Transverse colon (tissue), 4 donors: ENCODE data around the gene TP73. TPM values are rescaled to one million over a fixed set of nuclear protein-coding genes. Genes with fewer than 3 reads are reported as not detected.

ENCODE experiments used
- DNase-seq: peaks from one replicate; pipeline ENCODE4 v3.0.0-alpha.2; 2019
- H3K27ac ChIP-seq, 4 donors: fragments of 200-600 bp; sonication (generic); 2 replicates each; pipeline ENCODE4 v1.5.1; 2016 to 2018; ENCODE audit warnings: inconsistent platforms in 4 of 4
- H3K27me3 ChIP-seq: fragments of 200-600 bp; sonication (generic); 2 replicates; pipeline ENCODE4 v1.5.1; 2017; ENCODE audit warnings: inconsistent platforms
- H3K36me3 ChIP-seq, 4 donors: fragments of 200-600 bp; sonication (generic); 2 replicates each; pipeline ENCODE4 v1.5.1; 2017 to 2019; ENCODE audit warnings: inconsistent platforms in 4 of 4
- H3K4me1 ChIP-seq, 4 donors: fragments of 200-600 bp; sonication (generic); 2 replicates each; pipeline ENCODE4 v1.5.1; 2017 to 2020; ENCODE audit warnings: inconsistent platforms in 4 of 4
- H3K4me3 ChIP-seq, 4 donors: fragments of 200-600 bp; sonication (generic); 1 replicate in 1 of 4; 2 replicates in 3 of 4; pipeline versions ENCODE4 v1.5.1 to v1.6.1; 2017 to 2019; ENCODE audit warnings: inconsistent platforms in 4 of 4
- H3K9me3 ChIP-seq, 2 donors: fragments of 200-600 bp; sonication (generic); 2 replicates each; pipeline ENCODE4 v1.5.1; 2017 to 2019; ENCODE audit warnings: inconsistent platforms in 2 of 2
- CTCF ChIP-seq, 5 experiments: fragments of 200-600 bp in 3 of 5; fragments of 450-650 bp in 2 of 5; sonication (generic) in 3 of 5; IDR thresholded peaks; 1 replicate in 2 of 5; 2 replicates in 3 of 5; pipeline ENCODE4 v1.5.1; 2016 to 2017; ENCODE audit warnings: antibody characterized with exemption in 5 of 5, inconsistent platforms in 3 of 5, mild to moderate bottlenecking in 2 of 5, moderate library complexity in 1 of 5
- EP300 ChIP-seq: sonication (generic); formaldehyde crosslinking; IDR thresholded peaks from one replicate; pipeline ENCODE4 v1.6.1; 2017; ENCODE audit warnings: antibody characterized with exemption, low read depth
- POLR2A ChIP-seq: fragments of 450-650 bp; IDR thresholded peaks from one replicate; pipeline ENCODE4 v1.6.1; 2016; ENCODE audit warnings: antibody characterized with exemption, mild to moderate bottlenecking, moderate library complexity
- POLR2AphosphoS5 ChIP-seq, 3 donors: sonication (generic); formaldehyde crosslinking; IDR thresholded peaks; one replicate each; pipeline ENCODE4 v1.6.1; 2016; ENCODE audit warnings: antibody characterized with exemption in 3 of 3
- WGBS, 2 donors: methylation state at CpG; one replicate each; pipeline ENCODE4 v1.1.5; 2018; ENCODE audit warnings: low coverage in 1 of 2; 5-methylcytosine and 5-hydroxymethylcytosine counted together
- in situ Hi-C, 4 donors: fragments of 200-750 bp; cut with MboI; loops; one replicate each; pipeline versions ENCODE4 v1.15.0 to v1.15.1; 2017; ENCODE audit warnings: low sequenced_read_pairs in 3 of 4, low pct_ligation_motif_present in 1 of 4, low pct_unique_long_range_greater_than_20kb in 1 of 4
- intact Hi-C: fragments of 100-400 bp; cut with DNase I; formaldehyde crosslinking; loops from one replicate; pipeline ENCODE4 v1.15.1; 2023; ENCODE audit warnings: low total_unique reads
- total RNA-seq, 4 donors: library from RNA; depleted of rRNA; stranded (reverse); fragments of >200 nt; gene quantifications; one replicate each; pipeline ENCODE4 v1.1.0, GENCODE V29; 2016

The TP73 gene
- total RNA-seq, 4 donors from 2014 or later = 0.20 to 0.32 TPM; not detected in 2

- Histone ChIP-seq H3K27me3 (peaks cover 11% of the 10 kb centered on the region), H3K27ac (no peak overlapping the region), H3K36me3 (no peaks in the 10 kb centered on the region), H3K4me3 (no peak overlapping the region), H3K4me1 (peaks cover 0 to 3% (median 0%) of the 10 kb centered on the region in 4 donors), H3K9me3 (no peaks in the 10 kb centered on the region)
- DNase-seq = no peak
- in situ Hi-C loops (no loop called here), intact Hi-C loops (no loop called here)
- WGBS, 2 donors = 54% methylated on average over 17 of the region's 18 CpGs; no CpG with 5 or more reads in 1 of the 2 donors
- no peak for TF ChIP-seq CTCF (IDR thresholded peaks at IDR 0.05)
- TF ChIP-seq POLR2AphosphoS5 (IDR thresholded peaks at IDR 0.05) = no peak
- no peak for TF ChIP-seq EP300
- no peak for TF ChIP-seq POLR2A
These were observed 26.8 kb downstream of the TP73 start for GRCh38 chr1:3679098-3679555.

GRCh38 chr1:3679799-3680453 lies 27.6 kb downstream of the TP73 start:
- intact Hi-C loops = no loop called here
- Histone ChIP-seq H3K36me3 (no peaks in the 10 kb centered on the region), H3K27me3 (peaks cover 19% of the 10 kb centered on the region), H3K4me1 (no peaks in the 10 kb centered on the region), H3K9me3 (no peaks in the 10 kb centered on the region), H3K4me3 (no peak overlapping the region), H3K27ac (no peak overlapping the region)
- TF ChIP-seq CTCF (IDR thresholded peaks at IDR 0.05) (no peak), POLR2A (no peak), POLR2AphosphoS5 (IDR thresholded peaks at IDR 0.05) (no peak), EP300 (no peak)
- in situ Hi-C loops = no loop called here
- WGBS, 2 donors = 89 to 90% methylated on average over 1 to 9 of the region's 9 CpGs
- DNase-seq = no peak

- in situ Hi-C loops = no loop called here
- no peaks in the 10 kb centered on the region for H3K36me3 ChIP-seq
- 63% methylated on average over 16 of the region's 20 CpGs; no CpG with 5 or more reads in 1 of the 2 donors for WGBS, 2 donors
- intact Hi-C loops = no loop called here
- H3K9me3 ChIP-seq = no peaks in the 10 kb centered on the region
- no peak overlapping the region for H3K4me3 ChIP-seq
- no peaks in the 10 kb centered on the region for H3K4me1 ChIP-seq
- H3K27me3 ChIP-seq = peaks cover 26% of the 10 kb centered on the region
- DNase-seq = no peak
- TF ChIP-seq EP300 (no peak), POLR2AphosphoS5 (IDR thresholded peaks at IDR 0.05) (no peak), CTCF (IDR thresholded peaks at IDR 0.05) (no peak), POLR2A (no peak)
- no peak overlapping the region for H3K27ac ChIP-seq
These were observed 28.3 kb downstream of the TP73 start for GRCh38 chr1:3680488-3681230.

GRCh38 chr1:3681231-3681897 lies 29.0 kb downstream of the TP73 start:
- WGBS, 2 donors = 89% methylated on average over 18 of the region's 19 CpGs; no CpG with 5 or more reads in 1 of the 2 donors
- H3K36me3 ChIP-seq = no peaks in the 10 kb centered on the region
- intact Hi-C loops (no loop called here), in situ Hi-C loops (no loop called here)
- DNase-seq = no peak
- no peaks in the 10 kb centered on the region for H3K4me1 ChIP-seq
- TF ChIP-seq POLR2A (no peak), POLR2AphosphoS5 (IDR thresholded peaks at IDR 0.05) (no peak), EP300 (no peak), CTCF (IDR thresholded peaks at IDR 0.05) (no peak)
- H3K9me3 ChIP-seq = no peaks in the 10 kb centered on the region
- H3K4me3 ChIP-seq = no peak overlapping the region
- H3K27me3 ChIP-seq = peaks cover 26% of the 10 kb centered on the region
- H3K27ac ChIP-seq = no peak overlapping the region
